B cell (primary cell): Measurements from ENCODE around the gene JUND.

Source experiments
- CTCF ChIP-seq: fragments of 200-600 bp; IDR thresholded peaks from one replicate; pipeline ENCODE4 v1.8.0; 2022; ENCODE audit warnings: antibody characterized with exemption, mild to moderate bottlenecking
- EZH2 ChIP-seq: IDR thresholded peaks from 2 replicates; pipeline ENCODE4 v1.6.1; 2012; ENCODE audit warnings: borderline replicate concordance, low read depth, mild to moderate bottlenecking, moderate library complexity, low read length; ENCODE audit not compliant: insufficient read depth, poor library complexity, severe bottlenecking

DNA sequence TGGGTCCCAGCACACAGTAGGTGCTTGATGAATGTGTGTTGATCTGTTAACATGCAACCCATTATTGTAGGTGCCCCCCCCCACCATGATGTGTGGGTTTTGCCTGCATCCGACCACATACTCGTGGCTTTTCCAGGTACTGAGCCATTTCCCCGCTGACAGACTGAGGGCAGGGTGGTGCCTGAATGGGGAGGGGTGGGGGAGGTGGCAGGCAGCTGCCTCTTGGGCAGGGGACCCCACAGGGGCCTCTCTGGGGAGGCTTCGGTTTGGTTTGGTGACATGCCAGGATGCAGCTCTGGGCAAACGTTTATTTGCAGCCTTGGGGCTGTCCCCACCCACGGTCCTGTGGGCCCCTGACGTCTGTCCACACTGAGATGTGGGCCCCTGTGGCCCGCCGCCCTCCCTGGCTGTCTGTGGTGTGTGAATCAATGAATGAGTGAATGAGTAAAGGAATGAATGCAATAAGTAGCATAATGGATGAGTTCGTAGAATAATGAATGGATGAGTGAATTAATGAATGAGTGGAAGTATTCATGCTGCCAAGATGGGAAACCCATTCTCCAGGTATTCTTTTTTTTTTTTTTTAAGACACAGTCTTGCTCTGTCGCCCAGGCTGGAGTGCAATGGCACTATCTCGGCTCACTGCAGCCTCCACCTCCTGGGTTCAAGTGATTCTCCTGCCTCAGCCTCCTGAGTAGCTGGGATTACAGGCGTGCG, 9.0 kb upstream of the JUND start:
- TF ChIP-seq CTCF (no peak), EZH2 (no peak)
